ENCODE data around the gene NSD2. TPM values are rescaled to one million over a fixed set of nuclear protein-coding genes. Genes with fewer than 3 reads are reported as not detected.
A peak's percentile ranks its signal among the peaks of the same experiment; 100 is the strongest.

NSD2 gene
- total RNA-seq, 1 donor from 2014 or later: 44.6 TPM

GRCh38 chr4:1863297-1864033 lies 7.7 kb upstream of the NSD2 start:
- no peaks in the 10 kb centered on the region for H3K9me3 Mint-ChIP-seq
- no peak for TF ChIP-seq CTCF (IDR thresholded peaks at IDR 0.05)
- H3K4me1 Mint-ChIP-seq: peaks cover 18% of the 10 kb centered on the region
- H3K27me3 Mint-ChIP-seq: no peaks in the 10 kb centered on the region
- DNase-seq (no peak), ATAC-seq (ENCODE audit: low read depth) (no peak)
- intact Hi-C loops (cut with micrococcal nuclease): no loop called here
- no peaks in the 10 kb centered on the region for H3K36me3 Mint-ChIP-seq (ENCODE audit: low read depth)
- POLR2A ChIA-PET: interaction anchor here (0.6 to 1.2 kb wide), 3 partner anchors 13 to 1072 kb away, joined by 3 read pairs; no protein-coding TSS in a partner anchor
- CTCF ChIA-PET: no interaction called here
- H3K27ac Mint-ChIP-seq: no peak overlapping the region
- H3K4me3 Mint-ChIP-seq: no peak overlapping the region

GRCh38 chr4:1864076-1865008 lies 6.9 kb upstream of the NSD2 start:
- no peak for TF ChIP-seq CTCF (IDR thresholded peaks at IDR 0.05)
- ATAC-seq (ENCODE audit: low read depth) (no peak), DNase-seq (no peak)
- no peaks in the 10 kb centered on the region for H3K27me3 Mint-ChIP-seq
- no peaks in the 10 kb centered on the region for H3K36me3 Mint-ChIP-seq (ENCODE audit: low read depth)
- H3K9me3 Mint-ChIP-seq: no peaks in the 10 kb centered on the region
- peaks cover 18% of the 10 kb centered on the region for H3K4me1 Mint-ChIP-seq
- H3K27ac Mint-ChIP-seq: no peak overlapping the region
- ChIA-PET CTCF (no interaction called here), POLR2A (interaction anchor here (0.6 to 1.2 kb wide), 2 partner anchors 12 to 97 kb away, joined by 3 read pairs; no protein-coding TSS in a partner anchor)
- intact Hi-C loops (cut with micrococcal nuclease): no loop called here
- no peak overlapping the region for H3K4me3 Mint-ChIP-seq

GRCh38 chr4:1866189-1866661 lies 5.0 kb upstream of the NSD2 start:
- ChIA-PET POLR2A (no interaction called here), CTCF (no interaction called here)
- peaks cover 25% of the 10 kb centered on the region for H3K4me1 Mint-ChIP-seq
- no peak for DNase-seq
- no peaks in the 10 kb centered on the region for H3K27me3 Mint-ChIP-seq
- H3K9me3 Mint-ChIP-seq: no peaks in the 10 kb centered on the region
- no peak overlapping the region for H3K4me3 Mint-ChIP-seq
- no peaks in the 10 kb centered on the region for H3K36me3 Mint-ChIP-seq (ENCODE audit: low read depth)
- ATAC-seq (ENCODE audit: low read depth): no peak
- intact Hi-C loops (cut with micrococcal nuclease): no loop called here
- H3K27ac Mint-ChIP-seq: no peak overlapping the region
- TF ChIP-seq CTCF (IDR thresholded peaks at IDR 0.05): no peak

GRCh38 chr4:1868293-1868692 lies 2.9 kb upstream of the NSD2 start:
- Mint-ChIP-seq H3K36me3 (ENCODE audit: low read depth) (no peaks in the 10 kb centered on the region), H3K4me3 (no peak overlapping the region), H3K27ac (no peak overlapping the region), H3K4me1 (peaks cover 19% of the 10 kb centered on the region), H3K9me3 (no peaks in the 10 kb centered on the region), H3K27me3 (no peaks in the 10 kb centered on the region)
- ATAC-seq (ENCODE audit: low read depth) (no peak), DNase-seq (no peak)
- POLR2A ChIA-PET: interaction anchor here (0.6 to 1.4 kb wide), 3 partner anchors 9 to 880 kb away, joined by 3 to 4 read pairs (median 3); no protein-coding TSS in a partner anchor
- CTCF ChIA-PET: no interaction called here
- intact Hi-C loops (cut with micrococcal nuclease): no loop called here
- TF ChIP-seq CTCF (IDR thresholded peaks at IDR 0.05): no peak

GRCh38 chr4:1868912-1869311 lies 2.3 kb upstream of the NSD2 start:
- TF ChIP-seq CTCF (IDR thresholded peaks at IDR 0.05): no peak
- DNase-seq: no peak
- ATAC-seq (ENCODE audit: low read depth): no peak
- Mint-ChIP-seq H3K4me3 (no peak overlapping the region), H3K36me3 (ENCODE audit: low read depth) (no peaks in the 10 kb centered on the region), H3K4me1 (peaks cover 17% of the 10 kb centered on the region), H3K9me3 (no peaks in the 10 kb centered on the region), H3K27ac (peak overlapping the region; percentile 91), H3K27me3 (no peaks in the 10 kb centered on the region)
- ChIA-PET CTCF (interaction anchor here (0.7 kb wide), 1 partner anchor 143 kb away, joined by 3 read pairs; no protein-coding TSS in a partner anchor), POLR2A (interaction anchor here (1.3 to 1.4 kb wide), 2 partner anchors 10 to 12 kb away, joined by 3 to 4 read pairs; no protein-coding TSS in a partner anchor)
- intact Hi-C loops (cut with micrococcal nuclease): no loop called here
